Effector memory CD4-positive, alpha-beta T cell (primary cell): ENCODE measurements around the gene EBNA1BP2.
"Not testable (repeated sequence)": the region's sequence is repeated elsewhere in the genome, so short reads cannot be mapped to it uniquely, and the experiment has no call there.

Experiments
- DNase-seq, 3 donors: peaks; one replicate each; pipeline ENCODE4 v3.0.0-alpha.2; 2020
- H3K27ac ChIP-seq: 2 replicates; pipeline ENCODE4 v1.7.0; 2013; ENCODE audit warnings: mild to moderate bottlenecking, low read length, moderate library complexity; ENCODE audit not compliant: insufficient read depth, poor library complexity, severe bottlenecking
- H3K27me3 ChIP-seq: replicated peaks from 2 replicates; pipeline ENCODE4 v1.7.0; 2013; ENCODE audit warnings: mild to moderate bottlenecking, low read length; ENCODE audit not compliant: insufficient read depth, control insufficient read depth, poor library complexity, severe bottlenecking
- H3K36me3 ChIP-seq: 2 replicates; pipeline ENCODE4 v1.7.0; 2013; ENCODE audit warnings: mild to moderate bottlenecking, low read length, moderate library complexity; ENCODE audit not compliant: control insufficient read depth, insufficient read depth
- H3K4me1 ChIP-seq: 2 replicates; pipeline ENCODE4 v1.7.0; 2013; ENCODE audit warnings: low read length, mild to moderate bottlenecking; ENCODE audit not compliant: control insufficient read depth, insufficient read depth, poor library complexity, severe bottlenecking
- H3K4me3 ChIP-seq: 2 replicates; pipeline ENCODE4 v1.7.0; 2013; ENCODE audit warnings: low read length, low read depth, mild to moderate bottlenecking; ENCODE audit not compliant: insufficient read depth, poor library complexity, severe bottlenecking
- H3K9me3 ChIP-seq: 2 replicates; pipeline ENCODE4 v1.7.0; 2013; ENCODE audit warnings: mild to moderate bottlenecking, low read length, moderate library complexity; ENCODE audit not compliant: control insufficient read depth

EBNA1BP2 gene

DNA sequence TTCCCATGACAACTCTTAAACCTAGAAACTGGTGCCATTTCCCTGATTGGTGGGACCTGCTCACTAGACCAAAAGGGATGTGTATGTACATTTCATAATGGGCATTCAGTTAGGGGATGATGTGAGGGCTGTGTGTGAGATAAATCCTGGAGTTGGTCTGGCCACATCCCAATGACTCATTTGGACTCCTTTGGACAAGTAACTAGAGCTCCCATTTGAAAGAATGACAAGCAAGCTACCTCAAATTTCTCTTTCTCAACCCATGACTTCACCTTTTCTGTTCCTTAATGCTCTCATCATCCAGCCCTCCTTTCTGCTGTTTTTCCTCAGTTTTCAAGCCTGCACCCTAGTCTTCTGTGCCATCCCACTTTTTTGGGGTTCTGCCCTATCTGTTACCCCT, 27.9 kb downstream of the EBNA1BP2 start:
- peaks cover 5% of the 10 kb centered on the region for H3K4me1 ChIP-seq
- DNase-seq, result no peak
- no peak overlapping the region for H3K4me3 ChIP-seq
- H3K9me3 ChIP-seq, result no peaks in the 10 kb centered on the region
- H3K27ac ChIP-seq, result no peak overlapping the region
- peaks cover 18% of the 10 kb centered on the region for H3K27me3 ChIP-seq
- no peaks in the 10 kb centered on the region for H3K36me3 ChIP-seq

DNA sequence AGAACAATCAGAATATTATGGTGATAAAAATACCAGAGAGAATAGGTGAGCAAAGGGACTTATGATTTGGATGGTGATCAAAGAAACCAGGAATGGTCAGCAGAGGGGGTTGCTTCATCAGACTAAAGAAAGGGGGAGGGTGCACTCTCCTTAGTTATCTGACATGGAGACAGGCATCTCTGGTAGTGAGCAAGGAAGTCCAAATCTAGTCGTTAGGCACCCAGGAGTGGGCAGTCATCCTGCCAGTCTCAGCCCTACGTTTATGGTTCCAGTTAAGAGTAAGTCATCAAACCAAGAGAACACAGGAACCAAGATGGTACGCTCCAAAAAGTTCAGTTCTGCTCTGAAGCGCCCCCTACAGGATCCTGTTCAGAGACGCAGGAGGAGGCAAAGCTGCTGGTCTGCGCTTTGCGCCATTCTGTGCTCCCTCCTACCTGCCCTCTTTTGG, 28.6 kb downstream of the EBNA1BP2 start:
- Histone ChIP-seq H3K27me3 (peaks cover 18% of the 10 kb centered on the region), H3K27ac (no peak overlapping the region), H3K4me3 (no peak overlapping the region), H3K9me3 (no peaks in the 10 kb centered on the region), H3K36me3 (no peaks in the 10 kb centered on the region), H3K4me1 (peaks cover 5% of the 10 kb centered on the region)
- DNase-seq, result no peak

DNA sequence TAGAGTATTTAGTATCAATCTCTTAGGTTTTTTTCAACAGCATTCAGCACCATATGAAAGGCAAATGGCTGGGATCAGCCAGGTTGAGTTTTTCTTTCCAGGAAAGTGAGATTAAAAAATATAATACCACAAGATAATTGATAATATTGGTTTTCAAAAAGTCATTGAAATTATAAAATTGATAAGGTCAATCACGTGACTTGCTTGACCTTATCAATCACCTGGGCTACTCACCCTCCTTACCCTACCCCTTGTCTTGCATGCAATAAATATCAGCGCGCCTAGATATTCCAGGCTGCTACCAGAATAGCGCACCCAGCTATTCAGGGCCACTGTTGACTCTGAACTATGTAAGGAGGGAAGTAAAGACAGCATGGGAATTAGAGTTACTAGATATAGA, 31.5 kb downstream of the EBNA1BP2 start:
- Histone ChIP-seq H3K36me3 (no peaks in the 10 kb centered on the region), H3K4me3 (no peak overlapping the region), H3K27ac (no peak overlapping the region), H3K9me3 (no peaks in the 10 kb centered on the region), H3K4me1 (no peaks in the 10 kb centered on the region), H3K27me3 (peaks cover 10% of the 10 kb centered on the region)
- no peak for DNase-seq

DNA sequence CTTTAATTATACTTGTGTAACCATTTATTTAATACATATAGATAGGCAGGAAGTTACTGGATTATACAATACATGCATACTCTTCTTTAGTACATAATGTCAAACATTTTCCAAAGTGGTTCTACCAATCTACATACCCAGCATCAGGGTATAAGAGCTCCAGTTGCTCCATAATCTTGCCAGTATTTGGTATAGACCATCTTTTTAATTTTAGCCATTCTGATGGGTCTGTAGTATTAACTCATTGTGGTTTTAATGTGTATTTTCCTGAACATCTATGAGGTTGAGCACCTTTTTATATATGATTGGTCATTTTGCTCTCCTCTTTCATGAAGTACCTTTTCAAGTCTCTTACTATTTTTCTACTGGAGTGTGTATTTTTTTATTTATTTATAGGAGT, 32.1 kb downstream of the EBNA1BP2 start:
- Histone ChIP-seq H3K9me3 (no peaks in the 10 kb centered on the region), H3K36me3 (no peaks in the 10 kb centered on the region), H3K4me3 (no peak overlapping the region), H3K27ac (no peak overlapping the region), H3K4me1 (no peaks in the 10 kb centered on the region), H3K27me3 (peaks cover 9% of the 10 kb centered on the region)
- DNase-seq, result no peak

GRCh38 chr1:43139295-43139694, 32.8 kb downstream of the EBNA1BP2 start:
- H3K36me3 ChIP-seq, H3K27me3 ChIP-seq, H3K4me1 ChIP-seq, H3K4me3 ChIP-seq, H3K9me3 ChIP-seq, H3K27ac ChIP-seq, DNase-seq: not testable (repeated sequence)

- H3K27ac ChIP-seq, result no peak overlapping the region
- no peak overlapping the region for H3K4me3 ChIP-seq
- H3K27me3 ChIP-seq, result no peaks in the 10 kb centered on the region
- H3K4me1 ChIP-seq, result no peaks in the 10 kb centered on the region
- DNase-seq, result no peak
- no peaks in the 10 kb centered on the region for H3K36me3 ChIP-seq
- H3K9me3 ChIP-seq, result no peaks in the 10 kb centered on the region
Observed at GRCh38 chr1:43137445-43138052, 34.5 kb downstream of the EBNA1BP2 start.

GRCh38 chr1:43135857-43136781, 36.0 kb downstream of the EBNA1BP2 start:
- Histone ChIP-seq H3K36me3 (no peaks in the 10 kb centered on the region), H3K4me3 (no peak overlapping the region), H3K9me3 (no peaks in the 10 kb centered on the region), H3K27me3 (no peaks in the 10 kb centered on the region), H3K27ac (no peak overlapping the region), H3K4me1 (no peaks in the 10 kb centered on the region)
- DNase-seq, result no peak

- no peaks in the 10 kb centered on the region for H3K9me3 ChIP-seq
- H3K27me3 ChIP-seq, result no peaks in the 10 kb centered on the region
- H3K27ac ChIP-seq, result no peak overlapping the region
- no peaks in the 10 kb centered on the region for H3K4me1 ChIP-seq
- no peaks in the 10 kb centered on the region for H3K36me3 ChIP-seq
- no peak overlapping the region for H3K4me3 ChIP-seq
- no peak for DNase-seq
Observed at GRCh38 chr1:43134640-43135039, 37.5 kb downstream of the EBNA1BP2 start.

- Histone ChIP-seq H3K36me3 (no peaks in the 10 kb centered on the region), H3K9me3 (no peaks in the 10 kb centered on the region), H3K27me3 (no peaks in the 10 kb centered on the region), H3K4me3 (no peak overlapping the region), H3K27ac (no peak overlapping the region), H3K4me1 (no peaks in the 10 kb centered on the region)
- DNase-seq, result no peak
Observed at GRCh38 chr1:43134068-43134467, 38.0 kb downstream of the EBNA1BP2 start.

GRCh38 chr1:43129426-43129825, 42.7 kb downstream of the EBNA1BP2 start:
- no peaks in the 10 kb centered on the region for H3K27me3 ChIP-seq
- no peak overlapping the region for H3K4me3 ChIP-seq
- no peaks in the 10 kb centered on the region for H3K36me3 ChIP-seq
- H3K27ac ChIP-seq, result no peak overlapping the region
- DNase-seq, result no peak
- H3K9me3 ChIP-seq, result no peaks in the 10 kb centered on the region
- no peaks in the 10 kb centered on the region for H3K4me1 ChIP-seq
